Measurements from ENCODE around the gene PER2.

Gene PER2

DNA sequence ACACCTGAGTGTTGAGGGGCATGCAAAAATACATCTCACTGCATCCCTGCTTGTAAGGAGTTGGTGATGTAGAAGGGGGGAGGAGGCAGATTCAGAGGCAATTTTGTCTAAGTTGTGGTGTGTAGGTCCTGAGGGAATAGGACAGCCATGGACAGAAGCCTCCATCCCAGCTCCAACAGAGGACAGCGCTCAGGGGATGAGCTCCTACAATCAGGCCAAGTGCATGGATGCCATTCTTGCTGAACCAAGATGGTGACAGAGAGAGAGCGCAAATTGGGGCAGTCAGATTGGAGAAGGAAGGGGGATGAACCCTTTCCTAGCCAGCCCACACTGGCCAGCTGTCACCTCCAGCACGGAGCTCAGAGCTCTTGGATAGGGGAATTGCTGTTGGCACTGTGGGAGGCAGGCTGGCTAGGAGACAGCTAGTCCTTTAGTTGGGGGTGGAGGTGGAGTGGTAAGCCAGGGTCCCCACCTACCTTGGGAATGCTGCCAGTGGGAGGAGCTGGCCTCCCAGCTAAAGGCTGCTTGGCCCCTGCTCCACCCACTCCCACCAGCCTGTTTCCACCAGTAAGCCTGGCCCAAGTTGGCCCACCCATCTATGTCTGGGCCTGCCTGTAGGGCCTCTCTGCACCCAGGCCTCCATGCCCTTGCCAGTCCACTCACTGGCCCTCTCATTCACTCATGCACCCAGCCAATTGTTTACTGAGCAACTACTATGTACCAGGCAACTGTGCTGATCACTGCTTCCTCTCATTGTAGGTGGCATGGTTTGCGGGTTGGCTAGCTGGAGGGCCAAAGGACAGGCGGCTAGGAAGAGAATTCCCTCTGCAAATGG is 2.5 kb upstream of the PER2 start:
- Histone ChIP-seq H3K4me3 (no peak overlapping the region), H3K27ac (peak overlapping the region in 18 of 21 experiments; percentile 5 to 100 (median 76))

DNA sequence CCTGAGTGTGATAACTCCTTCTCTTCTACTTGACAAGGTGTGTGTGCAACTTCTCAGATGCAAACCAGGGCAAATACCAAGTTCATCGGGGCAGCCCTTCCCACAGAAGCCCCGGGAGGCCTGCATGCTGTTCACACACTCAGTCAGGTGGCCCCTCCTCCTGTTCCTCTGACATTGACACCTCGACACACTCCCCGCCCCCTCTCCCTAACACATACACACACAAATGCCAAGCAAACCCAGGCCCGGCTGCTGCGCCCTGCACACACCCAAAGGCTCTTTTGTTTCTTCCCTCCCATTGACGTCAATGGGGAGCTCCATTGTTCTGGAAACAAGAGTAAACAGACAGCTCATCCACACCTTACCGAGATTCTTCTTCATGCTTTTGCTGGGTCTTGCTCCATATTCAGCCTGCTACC is 1.7 kb upstream of the PER2 start:
- H3K27ac ChIP-seq = peak overlapping the region in 19 of 21 experiments; percentile 77 to 100 (median 95)

DNA sequence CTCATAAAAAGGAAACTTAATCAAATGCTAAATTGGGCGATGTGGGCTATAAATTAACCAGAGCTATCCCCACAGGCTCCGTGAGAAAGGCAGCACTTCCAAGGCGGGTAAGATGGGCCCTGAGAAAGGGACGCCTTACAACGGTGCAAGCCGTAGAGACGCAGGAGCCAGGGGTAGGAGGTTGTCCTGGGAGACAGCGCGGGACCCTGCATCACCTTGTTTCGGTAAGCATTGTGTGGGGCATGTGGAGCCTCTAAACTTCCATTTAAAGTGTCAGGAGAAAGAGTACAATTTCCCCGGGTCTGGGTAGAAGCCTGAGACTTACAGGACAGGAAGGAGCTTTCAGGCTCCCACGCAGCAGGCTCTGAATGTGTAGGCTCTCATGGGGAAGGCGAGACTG is 1.2 kb upstream of the PER2 start:
- Histone ChIP-seq H3K4me3 (peak overlapping the region; percentile 51 to 96 (median 72)), H3K27ac (peak overlapping the region in 20 of 21 experiments; percentile 28 to 100 (median 95))

More for the DNA sequence above, 1.7 kb upstream of the PER2 start:
- H3K4me3 ChIP-seq = no peak overlapping the region

DNA sequence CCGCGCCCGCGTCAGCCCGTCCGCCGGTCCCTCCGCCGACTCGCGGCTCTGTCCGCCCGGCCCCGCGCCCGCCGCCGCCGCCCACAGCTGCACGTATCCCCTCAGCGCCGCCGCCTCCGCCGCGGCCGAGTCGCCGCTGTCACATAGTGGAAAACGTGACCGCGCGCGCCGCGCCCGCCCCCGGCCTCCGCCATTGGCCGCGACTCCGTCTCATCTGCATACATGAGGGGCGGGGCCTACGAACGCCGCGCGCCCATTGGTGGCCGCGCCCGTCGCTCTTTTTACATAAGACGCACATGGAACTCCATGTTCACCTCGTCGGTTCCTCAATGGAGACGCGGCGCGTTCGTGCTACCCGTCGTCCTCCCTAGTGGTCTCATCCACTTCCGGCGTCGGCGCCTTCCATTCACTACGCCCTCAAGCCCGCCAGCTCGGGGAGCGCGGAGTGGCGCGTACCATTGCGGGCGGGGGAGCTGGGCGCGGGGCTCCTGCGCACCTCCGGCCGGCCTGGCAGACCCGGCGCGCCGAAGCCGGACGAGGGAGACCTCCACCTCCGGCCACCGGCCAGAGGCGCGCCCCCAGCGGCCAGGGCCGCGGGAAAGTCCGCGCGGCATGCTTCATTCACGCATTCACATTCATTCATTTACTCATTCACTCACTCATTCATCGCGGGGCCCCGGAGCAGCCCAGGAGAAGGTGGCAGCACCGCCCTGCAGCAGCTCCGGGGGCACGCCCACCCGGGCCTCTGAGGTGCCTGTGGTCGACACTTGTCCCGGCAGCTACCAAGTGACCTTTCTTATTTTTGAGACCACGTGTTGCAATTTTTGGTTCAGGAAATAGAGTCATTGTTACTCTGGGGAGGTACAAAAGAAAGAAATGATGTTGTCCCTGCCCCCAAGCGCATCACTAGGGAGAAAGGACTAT is 502 bp upstream of the PER2 start:
- peak overlapping the region; percentile 51 to 96 (median 72) for H3K4me3 ChIP-seq
- H3K27ac ChIP-seq = peak overlapping the region; percentile 77 to 100 (median 95)

DNA sequence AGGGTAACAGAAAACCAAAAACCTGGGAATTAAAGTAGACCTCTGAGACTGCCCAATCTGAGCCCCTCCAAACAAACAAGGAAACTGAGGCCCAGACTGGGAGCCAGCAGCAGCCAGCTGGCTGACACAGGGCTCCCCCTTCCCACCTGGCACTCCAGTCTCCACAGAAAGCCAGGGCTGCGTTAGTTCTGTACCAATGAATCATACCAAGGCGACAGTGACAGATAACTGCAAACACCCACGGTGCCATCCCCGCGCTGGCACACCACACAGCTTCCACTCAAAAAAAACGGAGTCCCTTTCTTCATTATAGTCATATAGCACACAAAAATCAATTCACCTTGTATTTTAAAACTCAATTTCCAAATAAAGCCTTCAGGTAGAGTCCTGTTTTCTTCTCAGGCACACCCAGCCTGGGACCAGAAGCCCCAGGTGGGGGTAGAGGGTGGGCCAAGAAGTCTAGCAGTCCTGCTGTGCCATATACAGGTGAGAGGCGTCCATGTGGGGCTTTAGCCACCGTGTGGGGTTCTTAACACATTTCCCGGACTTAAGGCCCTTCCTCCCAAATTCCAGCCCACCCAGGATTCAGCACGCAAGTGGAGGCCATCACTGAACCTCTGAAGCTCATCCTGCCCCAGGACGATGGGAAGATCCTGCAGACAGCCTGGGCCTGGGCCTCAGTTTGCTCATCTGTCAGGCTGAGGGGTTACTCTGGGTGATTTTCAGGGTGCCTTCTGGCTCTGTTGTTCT is 1.2 kb downstream of the PER2 start:
- Histone ChIP-seq H3K4me3 (peak overlapping the region; percentile 51 to 96 (median 72)), H3K27ac (peak overlapping the region; percentile 55 to 100 (median 95))

DNA sequence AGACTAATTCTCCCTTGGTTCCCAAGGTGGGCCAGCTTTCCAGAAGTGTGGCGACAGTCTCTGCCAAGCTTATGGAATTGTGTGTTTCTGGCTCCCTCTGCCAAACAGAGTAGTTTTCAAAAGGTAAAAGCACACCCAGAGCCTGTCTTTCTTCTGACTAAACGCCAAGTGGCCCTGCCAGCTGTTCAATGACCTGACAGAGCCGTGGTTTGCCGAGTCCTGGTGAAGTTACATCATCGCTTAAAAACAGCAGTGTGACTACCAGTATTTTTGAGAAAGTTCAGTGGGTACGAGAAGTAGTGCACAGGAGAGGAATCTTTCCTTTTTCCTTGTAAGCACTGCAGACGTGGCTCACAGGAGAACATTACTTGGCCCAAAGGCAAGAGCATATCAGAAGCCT is 1.9 kb downstream of the PER2 start:
- peak overlapping the region in 20 of 21 experiments; percentile 64 to 100 (median 95) for H3K27ac ChIP-seq
- H3K4me3 ChIP-seq = peak overlapping the region in 4 of 7 experiments; percentile 51 to 93 (median 70)

DNA sequence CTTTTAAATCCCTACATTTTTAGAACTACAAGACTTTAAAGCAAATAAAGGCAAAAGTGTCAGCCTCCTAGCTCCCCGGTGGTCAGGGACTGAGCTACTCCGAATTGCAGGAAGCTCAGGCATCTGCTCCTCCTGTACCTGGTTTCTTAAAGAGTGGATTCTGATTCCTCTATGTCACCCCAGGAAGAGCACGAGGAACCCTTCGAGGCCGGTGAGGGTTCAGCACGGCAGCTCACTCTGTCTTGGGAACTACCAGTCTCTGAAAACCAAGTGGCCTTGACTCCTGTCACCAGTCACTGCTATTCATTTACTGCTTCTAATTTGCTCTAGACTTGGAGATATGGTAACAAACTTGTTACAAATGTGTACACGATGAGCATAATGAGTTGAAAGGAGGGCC is 2.3 kb downstream of the PER2 start:
- Histone ChIP-seq H3K4me3 (peak overlapping the region in 1 of 7 experiments; percentile 93), H3K27ac (peak overlapping the region in 20 of 21 experiments; percentile 64 to 100 (median 95))

DNA sequence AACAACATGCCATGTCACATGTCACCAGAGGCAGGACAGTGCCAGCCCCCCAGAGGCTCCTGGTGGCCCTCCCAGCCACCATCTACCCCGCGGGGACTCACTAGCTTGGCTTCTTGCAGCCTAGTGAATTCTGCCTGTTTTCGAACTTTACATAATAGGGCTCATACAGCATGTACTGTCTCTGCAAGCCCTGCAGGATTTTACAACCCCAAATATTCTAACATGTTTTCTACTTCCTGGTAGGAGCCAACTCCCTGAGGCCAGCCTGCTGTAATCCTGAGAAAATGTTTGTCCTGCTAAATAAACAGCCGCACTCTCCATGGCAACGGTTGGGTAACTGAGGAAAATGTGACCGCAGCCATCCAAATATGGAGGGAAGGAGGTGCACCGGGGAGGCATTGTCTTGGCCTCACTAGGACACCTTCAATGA is 2.7 kb downstream of the PER2 start:
- H3K27ac ChIP-seq = peak overlapping the region in 19 of 21 experiments; percentile 39 to 100 (median 95)
- peak overlapping the region in 1 of 7 experiments; percentile 93 for H3K4me3 ChIP-seq

DNA sequence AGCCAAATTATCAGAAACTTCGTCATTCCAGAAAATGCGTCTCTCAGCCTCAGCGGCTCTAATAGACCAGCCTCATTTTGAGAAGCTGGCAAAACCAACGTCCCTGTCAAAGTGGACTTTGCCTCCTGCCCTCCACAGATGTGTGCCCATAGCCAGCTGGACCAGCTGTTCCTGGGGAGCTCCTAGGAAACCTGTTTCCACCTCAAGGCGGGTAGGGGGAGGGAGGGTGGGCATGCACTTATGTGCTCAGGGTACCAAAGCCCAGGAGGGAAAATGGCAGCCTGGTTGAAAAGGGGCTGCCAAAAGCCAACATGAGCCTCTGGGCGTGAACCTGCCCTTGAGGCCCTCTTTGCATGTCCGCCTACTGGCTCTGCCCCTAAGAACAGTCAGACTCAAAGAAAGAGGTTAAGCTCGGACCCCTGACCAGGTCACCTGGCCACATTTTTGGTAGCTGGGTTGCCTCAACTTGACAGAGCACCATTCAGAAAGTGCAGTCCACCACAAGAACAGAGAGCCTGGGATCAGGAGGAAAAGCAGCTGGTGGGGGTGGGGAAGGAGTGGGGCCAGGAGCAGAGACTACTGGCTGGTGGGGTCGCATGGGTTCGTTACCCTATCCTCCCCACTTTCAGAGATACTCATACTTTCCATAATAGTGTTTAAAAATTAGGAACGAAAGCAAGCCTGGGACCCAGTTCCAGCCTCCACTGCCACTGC is 3.5 kb downstream of the PER2 start:
- Histone ChIP-seq H3K27ac (peak overlapping the region in 19 of 21 experiments; percentile 37 to 100 (median 87)), H3K4me3 (peak overlapping the region in 1 of 7 experiments; percentile 93)

DNA sequence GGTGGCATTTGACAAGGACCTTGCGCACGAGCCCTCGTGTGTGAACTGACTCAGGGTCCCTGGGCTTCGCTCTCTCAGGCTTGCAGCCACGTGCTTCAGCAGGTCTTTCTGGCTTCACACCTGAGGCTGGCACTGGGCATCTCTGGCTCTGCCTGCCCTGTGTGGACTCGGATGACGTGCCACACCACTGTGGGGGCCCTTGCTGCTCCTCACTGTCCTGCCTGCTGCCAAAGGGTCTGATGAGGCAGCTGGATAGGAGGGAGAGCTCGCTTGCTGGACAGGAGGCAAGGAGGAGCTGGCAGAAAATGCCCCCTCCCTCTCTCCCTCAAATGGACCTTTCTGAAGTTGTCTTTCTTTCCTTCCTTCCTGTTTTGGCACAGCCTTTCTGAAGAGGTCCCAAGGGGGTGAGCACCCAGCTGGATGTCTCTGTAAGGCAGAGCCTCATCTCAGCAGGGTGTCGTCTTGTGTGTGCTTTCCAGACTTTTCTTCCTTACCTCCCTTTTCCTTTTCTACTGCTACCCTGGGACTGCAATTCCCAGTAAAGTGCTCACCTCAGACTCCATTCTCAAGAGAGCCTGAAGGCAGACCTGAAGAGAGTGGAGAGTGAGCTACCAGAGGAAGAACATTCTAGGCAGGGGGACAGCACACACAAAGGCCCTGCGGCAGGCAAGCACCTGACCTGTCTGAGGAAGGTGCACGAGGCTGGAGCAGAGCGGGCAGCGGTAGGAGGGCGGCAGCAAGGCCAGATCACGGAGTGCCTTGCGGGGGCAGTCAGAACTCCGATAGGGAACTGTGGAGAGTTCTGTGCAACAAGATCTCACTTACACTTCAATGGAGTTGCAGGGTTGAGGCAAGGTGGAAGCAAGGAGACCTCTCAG is 5.3 kb downstream of the PER2 start:
- no peak overlapping the region for H3K4me3 ChIP-seq
- H3K27ac ChIP-seq = no peak overlapping the region

DNA sequence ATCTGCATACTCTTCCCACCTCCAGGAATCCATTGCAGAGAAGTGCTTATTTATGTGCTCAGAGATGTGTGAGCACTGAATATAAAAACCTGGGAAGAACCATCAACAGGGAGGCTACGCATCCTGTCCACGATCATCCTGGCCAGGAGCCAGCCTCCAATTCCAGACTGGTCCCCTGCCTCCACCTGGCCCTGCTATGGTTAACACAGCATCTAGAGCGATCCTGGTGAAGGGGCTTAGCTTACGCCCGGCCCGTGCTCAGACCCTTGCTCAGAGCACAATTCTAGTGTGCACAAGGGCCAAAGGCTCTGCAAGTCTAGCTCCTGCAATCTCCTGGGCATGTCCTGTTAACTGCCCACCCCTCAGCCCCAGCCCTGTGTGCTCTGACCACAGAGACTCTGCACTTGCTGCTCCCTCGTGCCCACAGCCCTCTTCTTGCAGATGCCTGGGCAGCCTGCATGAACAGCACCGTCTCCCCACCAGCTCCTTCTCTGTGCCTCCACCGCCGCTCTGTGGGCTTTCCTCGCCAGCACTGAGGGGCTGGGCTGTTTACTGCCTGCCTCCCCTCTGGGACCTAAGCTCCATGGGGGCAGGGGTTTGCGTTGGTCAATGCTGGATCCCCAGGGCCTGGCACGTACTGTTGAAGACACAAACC is 6.5 kb downstream of the PER2 start:
- Histone ChIP-seq H3K27ac (no peak overlapping the region), H3K4me3 (no peak overlapping the region)

DNA sequence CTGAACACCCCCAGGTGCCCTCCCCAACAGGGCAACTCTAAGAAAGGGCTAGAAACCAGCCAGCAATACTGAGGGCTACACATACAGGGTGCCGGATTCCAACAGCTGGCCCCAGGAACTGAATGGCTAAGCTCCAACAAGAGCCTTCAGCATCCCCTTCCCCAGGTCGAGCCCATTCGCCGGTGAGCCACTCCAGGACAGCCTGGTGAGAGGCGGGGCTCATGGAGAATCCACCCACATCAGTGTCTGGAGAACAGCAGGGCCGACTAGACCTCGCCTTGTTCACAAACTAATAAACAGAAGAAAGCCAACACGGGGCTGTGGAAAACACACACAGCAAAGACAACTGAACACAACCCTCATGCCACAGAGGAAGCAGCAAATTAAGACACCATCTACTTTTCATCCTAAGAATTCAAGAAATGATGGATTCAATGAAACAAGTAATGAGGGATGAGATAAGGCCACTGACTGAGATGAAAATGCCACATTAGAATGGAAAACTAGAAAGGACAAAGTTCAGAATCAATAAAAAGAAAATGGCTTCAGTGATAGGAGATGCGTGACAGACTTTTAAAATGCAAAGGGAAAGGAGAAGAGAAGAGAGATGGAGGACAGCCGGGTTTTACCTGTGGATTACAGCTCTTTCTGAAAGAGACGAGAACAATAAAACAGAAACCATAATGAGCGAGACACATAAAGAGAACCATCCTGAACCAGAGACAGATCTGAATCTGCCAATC is 8.2 kb downstream of the PER2 start:
- Histone ChIP-seq H3K4me3 (no peak overlapping the region), H3K27ac (no peak overlapping the region)

DNA sequence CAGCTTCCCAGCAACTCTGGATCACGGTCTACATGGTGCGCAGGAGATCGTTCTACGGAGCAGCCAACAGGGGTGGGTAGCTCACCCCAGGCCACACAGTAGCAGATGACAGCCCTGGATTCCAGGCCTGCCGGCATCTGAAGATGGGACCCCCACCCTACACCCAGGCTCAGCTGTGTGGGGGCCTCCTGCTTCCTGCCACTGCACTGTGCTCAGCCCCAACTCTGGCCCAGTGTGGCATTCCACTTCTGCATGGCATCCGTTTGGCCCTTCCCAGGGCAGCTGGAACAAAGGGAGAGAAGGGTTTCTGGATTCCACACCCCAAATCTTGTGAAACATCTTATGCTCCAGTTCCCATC is 9.1 kb downstream of the PER2 start:
- H3K27ac ChIP-seq = no peak overlapping the region
- no peak overlapping the region for H3K4me3 ChIP-seq

DNA sequence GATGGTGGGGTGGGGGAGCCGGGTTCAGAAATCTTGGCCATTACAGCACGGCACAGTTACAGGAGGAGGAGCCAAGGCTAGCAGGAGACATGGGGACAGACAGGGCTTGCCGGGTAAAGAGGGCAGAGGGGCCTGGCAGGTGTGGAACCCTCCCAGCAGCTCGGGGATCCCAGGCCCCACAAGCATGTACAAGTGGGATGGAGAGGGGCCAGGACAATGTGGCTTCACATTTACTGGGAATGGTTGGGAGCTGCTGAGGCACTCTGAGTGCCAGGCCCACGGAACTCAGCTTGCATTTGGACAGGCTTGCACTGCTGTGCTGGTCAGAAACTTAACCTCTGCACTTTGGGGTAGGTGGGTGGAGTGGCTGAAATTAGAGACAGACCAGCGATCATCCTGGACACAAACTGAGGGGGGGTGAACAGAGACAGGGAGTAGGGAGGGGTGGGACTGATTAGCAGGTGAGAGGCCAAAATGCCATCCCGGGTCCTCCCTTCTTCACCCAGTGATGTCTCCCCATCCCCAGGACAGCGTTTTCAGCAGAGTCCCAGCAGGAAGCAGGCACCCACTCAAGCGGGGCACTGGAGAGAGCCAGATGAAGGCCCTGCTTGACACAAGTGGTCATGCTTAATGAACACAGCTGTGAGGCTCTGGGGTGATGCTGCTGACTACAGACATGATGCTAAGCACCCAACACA is 9.6 kb downstream of the PER2 start:
- no peak overlapping the region for H3K4me3 ChIP-seq
- peak overlapping the region in 1 of 21 experiments; percentile 10 for H3K27ac ChIP-seq

DNA sequence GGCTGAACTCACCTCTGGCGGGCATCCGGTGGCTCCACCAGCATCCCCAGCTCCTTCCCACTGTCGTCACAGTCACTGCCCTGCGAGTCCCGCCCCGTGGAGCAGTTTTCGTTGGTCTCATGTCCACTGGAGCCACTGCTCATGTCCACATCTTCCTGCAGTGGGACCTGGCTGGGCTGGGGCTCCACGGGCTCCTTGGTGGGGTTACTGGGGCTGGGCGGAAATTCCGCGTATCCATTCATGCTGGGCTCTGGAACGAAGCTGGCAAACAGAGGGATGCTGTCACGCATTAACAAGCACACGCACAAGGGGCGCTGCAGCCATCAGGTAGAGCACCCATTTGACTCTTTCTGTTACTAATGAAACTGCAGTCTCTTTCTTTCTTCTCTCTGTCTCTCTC is 10.7 kb downstream of the PER2 start:
- no peak overlapping the region for H3K27ac ChIP-seq

DNA sequence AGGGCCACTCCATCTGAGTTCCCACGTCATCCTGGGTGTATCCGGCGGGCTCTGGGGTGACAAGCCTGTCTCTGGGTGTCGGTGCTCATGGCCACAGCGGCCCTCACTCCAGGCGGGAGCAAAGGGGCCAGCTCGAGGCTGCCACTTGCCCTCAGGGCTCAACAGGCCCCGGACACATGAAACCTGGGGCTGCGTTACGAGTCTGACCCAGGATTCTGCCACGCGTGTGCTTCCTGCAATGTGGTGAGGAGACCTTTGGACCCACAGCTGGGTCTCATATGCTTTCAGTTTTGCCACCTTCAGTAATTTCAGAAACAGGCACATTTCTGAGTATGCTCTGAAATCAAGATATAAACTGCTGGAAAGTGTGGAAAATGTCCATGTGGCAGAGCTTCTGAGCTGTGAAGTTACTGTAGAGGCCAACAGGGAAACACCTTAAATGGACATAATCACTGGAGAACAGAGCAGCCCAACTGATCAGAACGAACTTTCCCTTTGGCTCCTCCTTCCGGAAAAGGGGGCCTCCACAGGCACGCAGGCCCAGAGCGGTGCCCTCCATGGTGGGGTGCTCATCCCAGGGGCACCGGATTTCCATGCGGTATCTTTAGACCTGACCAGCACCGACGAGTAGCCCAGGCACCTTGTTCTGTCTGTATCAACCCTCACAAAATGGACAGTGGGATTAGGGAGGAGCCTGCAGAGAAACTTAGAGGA is 14.1 kb downstream of the PER2 start:
- Histone ChIP-seq H3K4me3 (no peak overlapping the region), H3K27ac (no peak overlapping the region)

More for the DNA sequence above, 10.7 kb downstream of the PER2 start:
- H3K4me3 ChIP-seq = no peak overlapping the region

Data from skin epidermis (tissue), 12 donors.